NCI-H345 (cell line): ENCODE data around the gene FLT1.

Experiments
- DNase-seq: peaks from one replicate; lab custom pipeline; 2025; lab: John Stamatoyannopoulos, UW

FLT1 gene

GRCh38 chr13:28459911-28460310 is 35.0 kb downstream of the FLT1 start:
- DNase-seq = no peak

DNA sequence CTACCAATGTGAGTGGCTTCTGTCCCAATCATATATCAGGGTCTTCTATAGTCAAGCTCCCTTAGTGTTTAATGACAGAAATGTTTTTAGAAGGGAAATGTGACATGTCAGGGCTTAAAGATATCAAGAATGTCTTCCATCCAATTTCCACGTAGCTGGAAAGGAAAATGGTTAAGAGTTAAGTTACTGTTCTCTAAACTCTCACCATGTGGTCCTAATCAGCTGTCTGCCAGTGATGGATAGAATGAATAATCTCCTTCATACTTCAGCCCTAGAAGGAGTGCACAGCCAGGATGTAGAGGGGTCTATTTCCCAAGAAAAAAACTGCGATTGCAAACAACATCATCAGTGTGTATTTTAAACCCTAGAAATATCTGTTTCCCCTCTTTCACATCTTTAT is 36.3 kb downstream of the FLT1 start:
- DNase-seq = no peak

DNA sequence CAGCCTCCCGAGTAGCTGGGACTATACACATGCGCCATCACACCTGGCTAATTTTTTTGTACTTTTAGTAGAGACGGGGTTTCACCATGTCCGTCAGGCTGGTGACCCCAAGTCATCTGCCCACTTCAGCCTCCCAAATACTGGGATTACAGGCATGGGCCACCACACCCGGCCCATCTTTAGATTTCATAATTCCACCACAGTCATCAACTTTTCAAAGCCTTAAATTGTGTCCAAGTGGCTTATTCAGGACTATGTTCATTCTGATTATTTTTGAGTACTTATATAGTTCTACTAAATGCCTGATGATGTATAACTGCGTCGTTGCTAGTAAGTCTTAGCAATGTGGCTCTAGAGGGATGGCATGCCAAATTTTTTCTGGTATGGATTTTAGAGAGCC is 36.9 kb downstream of the FLT1 start:
- no peak for DNase-seq

- no peak for DNase-seq
Observed at GRCh38 chr13:28457521-28457920, 37.4 kb downstream of the FLT1 start.

DNA sequence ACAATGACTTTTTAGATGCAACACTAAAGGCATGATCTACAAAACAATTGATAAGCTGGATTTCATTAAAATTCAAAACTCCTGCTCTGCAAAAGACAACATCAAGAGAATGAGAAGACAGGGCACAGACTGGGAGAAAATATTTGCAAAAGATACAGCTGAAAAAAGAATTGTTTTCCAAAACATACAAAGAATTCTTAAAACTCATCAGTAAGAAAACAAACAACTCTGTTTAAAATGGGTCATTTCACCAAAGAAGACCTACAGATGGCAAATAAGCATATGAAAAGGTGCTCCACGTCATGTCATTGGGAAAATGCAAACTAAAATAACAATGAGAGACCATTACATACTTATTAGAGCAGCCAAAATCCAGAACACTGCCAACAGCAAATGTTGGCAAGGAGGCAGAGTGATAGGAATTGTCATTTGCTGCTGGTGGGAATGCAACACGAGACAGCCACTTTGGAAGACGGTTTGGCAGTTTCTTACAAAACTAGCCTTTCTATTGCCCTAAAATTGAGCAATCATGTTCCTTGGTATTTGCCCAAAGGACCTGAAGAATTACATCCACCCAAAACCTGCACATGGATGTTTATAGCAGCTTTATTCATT is 39.2 kb downstream of the FLT1 start:
- no peak for DNase-seq

DNA sequence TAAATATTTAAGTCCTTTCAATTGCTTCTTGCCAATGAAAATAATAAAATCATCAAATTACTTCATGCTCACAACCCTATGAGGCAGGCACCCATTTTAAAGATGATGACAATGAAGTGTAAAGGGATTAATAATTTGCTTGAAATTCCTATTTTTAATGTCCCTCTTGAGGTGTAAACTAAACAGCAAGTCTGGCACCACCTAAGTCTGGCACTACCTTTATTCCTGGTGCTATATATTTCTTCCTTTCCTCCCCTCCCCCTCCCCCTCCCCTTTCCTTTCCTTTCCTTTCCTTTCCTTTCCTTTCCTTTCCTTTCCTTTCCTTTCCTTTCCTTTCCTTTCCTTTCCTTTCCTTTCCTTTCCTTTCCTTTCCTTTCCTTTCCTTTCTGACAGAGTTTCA is 42.2 kb downstream of the FLT1 start:
- DNase-seq = no peak

- DNase-seq = no peak
Observed at GRCh38 chr13:28451482-28452217, 43.3 kb downstream of the FLT1 start.

- no peak for DNase-seq
Observed at GRCh38 chr13:28449826-28450773, 44.8 kb downstream of the FLT1 start.

DNA sequence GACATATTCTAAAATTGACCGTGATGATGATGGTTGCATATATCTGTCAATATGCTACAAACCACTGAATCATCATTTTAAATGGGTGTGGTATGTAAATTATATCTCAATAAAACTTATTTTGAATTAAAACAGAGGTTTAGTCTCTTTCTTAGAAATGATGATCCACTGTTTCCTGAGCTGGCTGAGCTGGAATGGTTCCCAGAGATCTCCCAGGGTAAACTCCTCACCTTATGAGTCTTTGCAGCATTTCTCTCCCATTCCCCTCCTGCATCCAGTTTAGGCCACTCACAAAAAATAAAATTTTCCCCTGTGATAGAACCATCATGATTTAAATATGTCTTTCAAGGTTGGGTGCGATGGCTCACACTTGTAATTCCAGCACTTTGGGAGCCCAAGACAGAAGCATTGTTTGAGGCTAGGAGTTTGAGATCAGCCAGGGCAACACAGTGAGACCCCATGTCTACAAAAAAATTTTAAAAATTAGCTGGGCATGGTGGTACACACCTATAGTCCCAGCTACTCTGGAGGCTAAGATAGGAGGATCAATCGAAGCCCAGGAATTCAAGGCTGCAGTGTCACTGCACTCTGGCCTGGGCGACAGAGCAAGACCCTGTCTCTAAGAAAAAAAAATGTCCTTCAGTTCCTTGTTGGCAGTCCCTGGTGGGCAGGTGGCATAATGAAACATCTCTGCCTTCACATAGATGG is 46.1 kb downstream of the FLT1 start:
- no peak for DNase-seq

- no peak for DNase-seq
Observed at GRCh38 chr13:28447989-28448388, 46.9 kb downstream of the FLT1 start.

- DNase-seq = no peak
Observed at GRCh38 chr13:28447206-28447605, 47.7 kb downstream of the FLT1 start.

GRCh38 chr13:28442839-28443238 is 52.1 kb downstream of the FLT1 start:
- DNase-seq = no peak

DNA sequence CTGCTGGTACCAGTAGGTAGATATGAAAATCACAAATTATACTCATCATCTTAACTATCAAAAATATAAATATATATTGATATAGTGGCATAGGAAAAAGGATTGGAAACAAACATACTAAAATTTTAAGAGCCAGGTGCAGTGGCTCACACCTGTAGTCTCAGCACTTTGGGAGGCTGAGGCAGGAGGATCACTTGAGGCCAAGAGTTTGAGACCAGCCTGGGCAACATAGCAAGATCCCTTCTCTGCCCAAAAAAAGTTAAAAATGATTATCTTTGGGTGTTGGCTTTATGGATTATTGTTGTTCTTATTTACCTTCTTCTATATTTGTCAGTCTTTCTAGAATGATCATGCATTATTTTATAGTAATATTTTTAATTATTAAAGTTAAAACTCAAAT is 53.4 kb downstream of the FLT1 start:
- DNase-seq = no peak

DNA sequence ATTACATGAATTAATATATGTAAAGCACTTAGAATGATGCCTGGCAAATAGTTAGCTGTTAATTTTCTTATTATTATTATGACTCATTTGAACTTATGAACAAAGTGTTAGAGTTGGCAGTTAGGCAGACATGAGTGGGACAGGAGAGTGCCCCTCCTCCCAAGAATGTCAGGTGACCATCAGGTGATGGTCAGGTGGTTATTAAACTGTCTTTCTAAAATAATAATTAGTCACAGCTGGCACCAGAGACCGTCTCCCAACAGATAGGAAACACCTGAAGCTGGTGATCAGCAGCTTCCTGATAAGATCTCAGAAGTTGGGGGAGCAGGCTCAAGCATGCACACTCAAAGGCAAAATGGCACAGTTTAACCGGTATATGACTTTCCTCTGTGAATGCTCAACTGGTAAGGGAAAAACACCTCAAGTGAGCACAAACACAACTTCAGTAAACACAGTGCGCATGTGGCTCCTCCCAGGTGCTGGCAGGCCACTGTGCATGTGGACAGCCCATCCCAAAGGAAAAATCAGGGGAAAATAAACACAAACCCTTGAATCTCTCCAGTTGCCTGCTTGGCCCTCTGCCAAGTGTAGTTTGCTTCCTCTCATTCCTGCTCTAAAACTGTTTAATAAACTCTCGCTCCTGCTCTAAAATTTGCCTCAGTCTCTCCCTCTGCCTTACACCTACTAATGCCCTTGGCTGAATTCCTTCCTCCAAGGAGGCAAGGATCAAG is 54.0 kb downstream of the FLT1 start:
- no peak for DNase-seq

DNA sequence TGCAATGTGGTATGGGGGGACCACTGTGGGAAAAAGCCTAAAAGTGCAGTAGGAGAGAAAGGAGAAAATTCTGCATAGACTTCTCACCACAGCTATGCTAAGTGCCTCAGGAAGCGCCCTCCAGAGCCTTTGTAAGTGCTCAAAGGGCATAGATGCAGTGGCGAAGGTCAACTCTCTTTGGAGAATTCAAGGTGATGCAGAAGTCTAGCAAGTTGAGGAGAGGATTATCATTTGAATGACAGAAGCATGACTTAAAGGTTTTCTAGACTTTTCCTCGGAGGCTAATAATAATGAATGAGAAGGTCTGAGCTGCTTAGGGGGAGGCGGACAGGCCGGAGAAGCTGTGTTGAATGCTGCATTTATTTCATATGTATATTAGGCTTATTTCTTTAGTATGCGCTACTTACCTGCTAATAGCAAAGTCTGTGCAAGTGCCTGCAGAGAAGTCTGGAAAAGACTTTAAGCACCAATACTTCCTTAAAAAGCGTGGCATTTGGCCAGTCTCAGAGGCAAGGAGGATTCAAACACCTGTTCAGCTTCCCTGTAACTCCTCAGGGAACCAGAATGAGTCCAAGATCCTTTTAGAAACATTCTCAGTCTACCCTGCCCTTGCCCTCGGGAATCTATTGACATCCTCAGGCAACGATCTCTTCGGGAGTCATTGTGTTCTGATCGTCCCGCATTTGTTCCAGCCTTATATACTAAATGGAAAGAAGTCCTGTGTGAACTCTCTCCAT is 56.2 kb downstream of the FLT1 start:
- no peak for DNase-seq

DNA sequence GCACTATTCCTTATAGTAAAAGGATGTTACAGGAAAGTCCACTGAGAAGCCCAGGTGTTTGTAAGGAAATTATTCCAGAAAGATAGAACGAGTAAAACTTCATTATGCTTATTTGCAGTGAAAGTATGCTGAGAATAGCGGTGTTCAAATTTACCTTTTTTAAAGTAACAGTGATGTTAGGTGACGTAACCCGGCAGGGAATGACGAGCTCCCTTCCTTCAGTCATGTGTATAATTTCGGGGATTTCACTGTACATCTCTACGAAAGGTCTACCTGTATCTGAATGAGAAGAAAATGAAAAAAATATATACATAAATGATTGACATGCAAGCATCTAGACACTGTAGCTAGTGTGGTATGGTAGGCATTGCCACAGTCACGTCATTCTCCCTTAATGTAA is 56.9 kb downstream of the FLT1 start:
- no peak for DNase-seq

DNA sequence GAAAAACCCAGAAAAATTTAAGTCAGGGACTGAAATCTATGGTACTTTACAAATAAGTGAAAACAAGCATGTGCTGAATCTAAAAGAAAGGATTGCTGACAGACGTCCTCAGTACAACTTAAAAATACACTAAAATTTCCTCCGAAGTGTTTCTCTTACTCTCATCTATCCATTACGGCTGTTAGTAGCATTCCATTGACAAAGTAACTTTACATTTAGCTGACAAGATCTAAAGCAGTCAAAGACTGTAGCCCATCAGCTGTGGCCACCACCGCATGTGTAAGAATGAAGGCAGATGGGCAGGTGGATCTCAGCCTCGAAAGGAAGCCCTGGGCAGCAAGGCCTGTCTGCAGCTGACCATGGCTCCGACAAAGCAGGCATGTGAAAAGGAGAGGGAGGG is 59.0 kb downstream of the FLT1 start:
- no peak for DNase-seq

DNA sequence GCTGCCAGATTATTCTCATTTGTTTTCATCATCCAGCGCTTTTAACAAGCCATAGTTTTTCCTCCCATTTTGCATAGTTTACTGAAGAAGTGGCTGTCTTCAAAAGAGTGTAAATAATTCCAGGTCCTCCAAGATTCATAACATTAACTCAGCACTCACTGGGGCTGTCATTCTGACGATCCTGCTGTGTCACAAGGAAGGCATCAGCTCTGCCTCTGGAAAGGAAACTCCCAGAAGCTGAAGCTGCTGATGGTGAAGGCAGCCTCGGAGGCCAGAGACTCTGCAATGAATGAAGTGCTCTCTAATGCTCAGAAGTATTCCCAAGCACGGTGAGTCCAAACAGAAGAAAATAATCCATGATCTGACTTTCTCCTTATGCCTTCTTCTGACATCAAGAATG is 60.0 kb downstream of the FLT1 start:
- no peak for DNase-seq

GRCh38 chr13:28432816-28433560 is 61.9 kb downstream of the FLT1 start:
- DNase-seq = no peak

DNA sequence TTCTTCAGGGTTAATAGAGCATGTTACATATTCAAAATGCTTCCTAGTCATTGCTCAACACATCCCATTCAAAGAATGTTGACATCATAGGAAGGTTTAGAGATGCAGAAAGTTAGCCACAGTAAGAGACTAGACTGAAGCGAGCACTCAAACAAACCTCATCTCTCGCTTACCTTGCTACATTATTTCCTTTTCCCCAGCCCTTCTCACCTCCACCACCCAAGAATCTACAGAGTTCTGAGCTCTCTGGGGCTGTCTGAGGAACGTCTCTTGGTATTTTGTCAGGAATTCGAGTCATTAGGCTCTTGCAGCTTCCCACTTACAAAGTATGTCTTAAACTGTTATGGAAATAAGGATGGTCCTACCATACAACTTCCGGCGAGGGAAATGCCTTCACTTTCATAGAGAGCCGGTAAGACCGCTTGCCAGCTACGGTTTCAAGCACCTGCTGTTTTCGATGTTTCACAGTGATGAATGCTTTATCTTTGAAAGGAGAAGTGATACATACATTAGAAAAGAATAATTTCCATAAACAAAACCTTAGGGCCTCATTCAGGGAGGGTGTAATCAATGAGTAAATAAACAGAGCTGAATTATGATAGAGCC is 65.1 kb downstream of the FLT1 start:
- no peak for DNase-seq
